Spleen (tissue), 13 donors: Measurements from ENCODE around the gene TMEM256. TPM values are rescaled to one million over a fixed set of nuclear protein-coding genes. Genes with fewer than 3 reads are reported as not detected.

Source experiments
- DNase-seq: peaks from one replicate; pipeline ENCODE4 v3.0.0-alpha.2; 2020
- H3K27ac ChIP-seq, 8 donors: fragments of 200-600 bp; sonication (generic) in 7 of 8; 1 replicate in 4 of 8; 2 replicates in 4 of 8; pipeline versions ENCODE4 v1.5.0 to v1.8.0; 2016 to 2021; ENCODE audit warnings: inconsistent platforms in 4 of 8, mild to moderate bottlenecking in 4 of 8, moderate library complexity in 1 of 8
- H3K27me3 ChIP-seq, 7 donors: fragments of 200-600 bp; sonication (generic) in 6 of 7; replicated peaks in 1 of 7; 1 replicate in 4 of 7; 2 replicates in 3 of 7; pipeline versions ENCODE4 v1.5.0 to v1.8.0; 2016 to 2021; ENCODE audit warnings: inconsistent platforms in 3 of 7, mild to moderate bottlenecking in 1 of 7
- H3K36me3 ChIP-seq, 6 donors: fragments of 200-600 bp; sonication (generic) in 5 of 6; 1 replicate in 4 of 6; 2 replicates in 2 of 6; pipeline versions ENCODE4 v1.5.0 to v1.8.0; 2016 to 2021; ENCODE audit warnings: inconsistent platforms in 2 of 6
- H3K4me1 ChIP-seq, 6 donors: fragments of 200-600 bp; sonication (generic) in 5 of 6; 1 replicate in 3 of 6; 2 replicates in 3 of 6; pipeline versions ENCODE4 v1.5.0 to v1.8.0; 2016 to 2021; ENCODE audit warnings: inconsistent platforms in 3 of 6
- H3K4me3 ChIP-seq, 8 donors: fragments of 200-600 bp; sonication (generic) in 7 of 8; 1 replicate in 4 of 8; 2 replicates in 4 of 8; pipeline versions ENCODE4 v1.5.0 to v1.8.0; 2016 to 2021; ENCODE audit warnings: inconsistent platforms in 4 of 8, mild to moderate bottlenecking in 4 of 8, moderate library complexity in 2 of 8
- H3K9me3 ChIP-seq, 8 donors: fragments of 200-600 bp; sonication (generic) in 7 of 8; 1 replicate in 4 of 8; 2 replicates in 4 of 8; pipeline versions ENCODE4 v1.5.0 to v1.8.0; 2016 to 2021; ENCODE audit warnings: inconsistent platforms in 4 of 8
- CTCF ChIP-seq, 11 experiments: fragments of 200-600 bp in 7 of 11; fragments of 450-650 bp in 4 of 11; sonication (generic) in 4 of 11; IDR thresholded peaks in 8 of 11; conservative IDR thresholded peaks in 3 of 11; 1 replicate in 7 of 11; 2 replicates in 4 of 11; pipeline versions ENCODE4 v1.4.0 to v1.8.0; 2016 to 2021; ENCODE audit warnings: antibody characterized with exemption in 11 of 11, inconsistent platforms in 4 of 11, mild to moderate bottlenecking in 1 of 11
- POLR2A ChIP-seq, 3 donors: fragments of 450-650 bp; IDR thresholded peaks; one replicate each; pipeline ENCODE4 v1.5.1; 2017; ENCODE audit warnings: antibody characterized with exemption in 3 of 3, mild to moderate bottlenecking in 1 of 3
- POLR2AphosphoS5 ChIP-seq, 3 donors: sonication (generic); formaldehyde crosslinking; IDR thresholded peaks; one replicate each; pipeline ENCODE4 v1.5.1; 2017; ENCODE audit warnings: antibody characterized with exemption in 3 of 3
- WGBS, 5 donors: extraction: QIAGEN DNeasy Blood & Tissue Kit in 3 of 5; methylation state at CpG; one replicate each; pipeline versions ENCODE4 v1.1.5 to v1.1.7; 2013 to 2018; 5-methylcytosine and 5-hydroxymethylcytosine counted together
- intact Hi-C: fragments of 100-400 bp; cut with DNase I; formaldehyde crosslinking; loops from one replicate; pipeline ENCODE4 v1.15.0; 2023; ENCODE audit warnings: low total_unique reads
- long read RNA-seq, 2 donors: transcript quantifications; one replicate each; lab custom pipeline, GENCODE V29; 2026
- polyA plus RNA-seq, 3 donors: library from polyadenylated mRNA; stranded (reverse); fragments of 200-250 nt; gene quantifications; one replicate each; pipeline ENCODE4 v1.2.1, GENCODE V29; 2013
- total RNA-seq, 7 donors: library from RNA; depleted of rRNA in 3 of 7; stranded (reverse); fragments of >200 nt in 3 of 7; fragmentation: NEBNext Ultra II Directional in 4 of 7; extraction: Animal tissue kit (Norgen Biotek cat#: 25700) in 4 of 7; gene quantifications; one replicate each; pipeline versions ENCODE4 v1.1.0 to v1.2.1, GENCODE V29; 2016 to 2021
- donor health status: healthy with polysubstance abuse.
- donor health status: DM: no; HTN: no; CAD: no; lungs with moderate emphysema.
- donor health status: DM: no; HTN: no; CAD: no.
- donor health status: Bipolar disorder and iron deficiency.
- donor health status: healthy.
- donor health status: DM: no; HTN: no; CAD: no.
- donor health status: DM: yes; HTN: yes; CAD: no.

Gene TMEM256
- 10 to 100 TPM; 39.1 to 82.5 (median 50.3) TPM for total RNA-seq
- polyA plus RNA-seq: 100 to 1,000 TPM; 175 to 193 (median 179) TPM
- long read RNA-seq, donor 1, transcript TMEM256-201 (4 exons, 486 nt): major isoform, 32 of 39 reads
- long read RNA-seq, donor 1, partial matches to known transcripts: 6 of 39 reads
- long read RNA-seq, donor 1, other reads (novel, unspliced or antisense): 0 of 39 reads
- long read RNA-seq, donor 2, transcript TMEM256-201 (4 exons, 486 nt): major isoform, 39 of 42 reads
- long read RNA-seq, donor 2, partial matches to known transcripts: 0 of 42 reads
- long read RNA-seq, donor 2, other reads (novel, unspliced or antisense): 0 of 42 reads

GRCh38 chr17:7403977-7404736, at the start of gene TMEM256:
Gene TMEM256, minus strand, starts transcription at chr17:7404097. Its CDS starts 13 bp downstream, at chr17:7404084.
- Histone ChIP-seq H3K27me3 (peaks cover 0 to 30% (median 7%) of the 10 kb centered on the region in 7 donors), H3K4me1 (peaks cover 8 to 43% (median 26%) of the 10 kb centered on the region in 6 donors), H3K4me3 (peak within 1 kb of the TSS; percentile 46 to 90 (median 66)), H3K27ac (peak within 1 kb of the TSS; percentile 72 to 91 (median 83)), H3K9me3 (no peaks in the 10 kb centered on the region), H3K36me3 (no peaks in the 10 kb centered on the region)
- peak; percentile 98 for DNase-seq
- intact Hi-C loops: no loop called here
- 0 to 1% (median 0%) methylated on average over 31 to 49 of the region's 49 CpGs for WGBS, 5 donors
- TF ChIP-seq POLR2A (IDR thresholded peaks at IDR 0.05): peak in 2 of 3 donors; percentile 10 to 89
- peak; percentile 96 to 98 (median 97) for TF ChIP-seq POLR2AphosphoS5 (IDR thresholded peaks at IDR 0.05)
- peak in 2 of 11 experiments; percentile 27 to 47 for TF ChIP-seq CTCF (IDR thresholded peaks at IDR 0.05 in 8 of 11, conservative IDR thresholded peaks at IDR 0.05 in 3 of 11)

GRCh38 chr17:7448461-7448860, 44.6 kb upstream of the TMEM256 start:
- Histone ChIP-seq H3K27me3 (peaks cover 0 to 49% (median 24%) of the 10 kb centered on the region in 7 donors), H3K4me3 (no peak overlapping the region), H3K4me1 (peaks cover 4 to 30% (median 20%) of the 10 kb centered on the region in 6 donors), H3K36me3 (no peaks in the 10 kb centered on the region), H3K9me3 (no peaks in the 10 kb centered on the region), H3K27ac (no peak overlapping the region)
- TF ChIP-seq POLR2A (IDR thresholded peaks at IDR 0.05) (no peak), CTCF (IDR thresholded peaks at IDR 0.05 in 8 of 11, conservative IDR thresholded peaks at IDR 0.05 in 3 of 11) (no peak)
- 86 to 97% (median 94%) methylated on average over 7 of the region's 7 CpGs for WGBS, 5 donors
- intact Hi-C loops: no loop called here
- DNase-seq: no peak

- intact Hi-C loops: no loop called here
- no peak for TF ChIP-seq POLR2AphosphoS5 (IDR thresholded peaks at IDR 0.05)
- no peak for TF ChIP-seq CTCF (IDR thresholded peaks at IDR 0.05 in 8 of 11, conservative IDR thresholded peaks at IDR 0.05 in 3 of 11)
- TF ChIP-seq POLR2A (IDR thresholded peaks at IDR 0.05): no peak
- Histone ChIP-seq H3K4me1 (peaks cover 7 to 38% (median 25%) of the 10 kb centered on the region in 6 donors), H3K27ac (peak overlapping the region in 4 of 8 donors; percentile 23 to 58 (median 44)), H3K4me3 (peak overlapping the region in 7 of 8 donors; percentile 18 to 67 (median 38)), H3K9me3 (no peaks in the 10 kb centered on the region), H3K36me3 (no peaks in the 10 kb centered on the region), H3K27me3 (peaks cover 0 to 66% (median 28%) of the 10 kb centered on the region in 7 donors)
- WGBS, 5 donors: 1 to 7% (median 4%) methylated on average over 16 of the region's 16 CpGs
- no peak for DNase-seq
These were observed 41.7 kb upstream of the TMEM256 start for GRCh38 chr17:7445619-7445968.
